ENCODE data around the gene RTP3.

DNA sequence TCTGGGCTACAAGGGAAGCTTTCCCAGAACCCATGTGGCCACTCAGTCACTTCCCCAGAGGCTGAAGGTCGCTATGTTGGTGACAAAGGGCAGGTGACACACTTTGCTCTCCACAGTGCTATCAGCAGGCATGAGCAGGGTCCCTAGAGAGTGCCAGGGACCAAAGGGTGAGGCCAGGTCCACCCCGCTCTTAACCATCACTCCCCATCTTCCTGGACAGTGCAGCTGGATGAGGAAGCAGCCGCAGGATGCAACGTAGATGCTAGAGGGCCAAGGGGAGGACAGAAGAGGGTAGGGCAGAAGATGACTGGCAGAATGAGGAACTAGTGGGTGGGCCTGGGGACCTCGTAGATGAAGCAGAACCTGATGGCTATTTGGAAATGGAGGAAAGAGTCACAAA, 19.4 kb upstream of the RTP3 start:
- TF ChIP-seq, protein P1, sequence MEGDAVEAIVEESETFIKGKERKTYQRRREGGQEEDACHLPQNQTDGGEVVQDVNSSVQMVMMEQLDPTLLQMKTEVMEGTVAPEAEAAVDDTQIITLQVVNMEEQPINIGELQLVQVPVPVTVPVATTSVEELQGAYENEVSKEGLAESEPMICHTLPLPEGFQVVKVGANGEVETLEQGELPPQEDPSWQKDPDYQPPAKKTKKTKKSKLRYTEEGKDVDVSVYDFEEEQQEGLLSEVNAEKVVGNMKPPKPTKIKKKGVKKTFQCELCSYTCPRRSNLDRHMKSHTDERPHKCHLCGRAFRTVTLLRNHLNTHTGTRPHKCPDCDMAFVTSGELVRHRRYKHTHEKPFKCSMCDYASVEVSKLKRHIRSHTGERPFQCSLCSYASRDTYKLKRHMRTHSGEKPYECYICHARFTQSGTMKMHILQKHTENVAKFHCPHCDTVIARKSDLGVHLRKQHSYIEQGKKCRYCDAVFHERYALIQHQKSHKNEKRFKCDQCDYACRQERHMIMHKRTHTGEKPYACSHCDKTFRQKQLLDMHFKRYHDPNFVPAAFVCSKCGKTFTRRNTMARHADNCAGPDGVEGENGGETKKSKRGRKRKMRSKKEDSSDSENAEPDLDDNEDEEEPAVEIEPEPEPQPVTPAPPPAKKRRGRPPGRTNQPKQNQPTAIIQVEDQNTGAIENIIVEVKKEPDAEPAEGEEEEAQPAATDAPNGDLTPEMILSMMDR (conservative IDR thresholded peaks at IDR 0.05) = no peak
- no peak for TF ChIP-seq ZFX (IDR thresholded peaks at IDR 0.05)

Measured in C4-2B (cell line).